Measurements from ENCODE around the gene UBE2F. TPM values are rescaled to one million over a fixed set of nuclear protein-coding genes. Genes with fewer than 3 reads are reported as not detected.

The UBE2F gene
- total RNA-seq, 1 experiment from 2014 or later, result 62.1 TPM

GRCh38 chr2:237980087-237980486, 13.3 kb downstream of the UBE2F start:
- Mint-ChIP-seq H3K4me1 (peaks cover 22 to 32% of the 10 kb centered on the region in 2 experiments), H3K36me3 (ENCODE audit: insufficient read depth in 1 of 3, low read depth in 3 of 3) (peaks cover 8 to 17% (median 10%) of the 10 kb centered on the region in 3 experiments; a peak in 6 of 7 replicates), H3K27ac (peak overlapping the region in 2 of 3 experiments; percentile 16 to 48; a peak in 2 of 7 replicates), H3K4me3 (no peak overlapping the region), H3K9me3 (peaks cover 0 to under 1% of the 10 kb centered on the region in 2 experiments; a peak in 2 of 5 replicates), H3K27me3 (ENCODE audit: low read depth) (no peaks in the 10 kb centered on the region; the same call in 1 of the 2 replicates)
- Histone ChIP-seq H3K27me3 (ENCODE audit: insufficient read depth, low read length) (no peaks in the 10 kb centered on the region), H3K9ac (ENCODE audit: extremely low read depth, insufficient read length, low read length) (no peak overlapping the region), H2BK15ac (ENCODE audit: low read depth, low read length) (no peak overlapping the region), H3T11ph (ENCODE audit: low read length) (no peak overlapping the region), H3K4me2 (ENCODE audit: insufficient read depth, insufficient read length, low read length) (no peak overlapping the region), H2AK5ac (ENCODE audit: insufficient read length, low read length) (no peak overlapping the region), H2BK12ac (ENCODE audit: insufficient read length, low read depth, low read length) (no peak overlapping the region), H4K20me1 (ENCODE audit: control insufficient read depth, insufficient read depth, insufficient read length) (peaks cover 3% of the 10 kb centered on the region), H3K14ac (ENCODE audit: insufficient read depth, low read length) (no peak overlapping the region), H3K18ac (ENCODE audit: insufficient read length, low read depth, low read length) (no peak overlapping the region), H3K23me2 (ENCODE audit: insufficient read length, low read depth, low read length, poor library complexity, severe bottlenecking) (no peaks in the 10 kb centered on the region), H2AFZ (ENCODE audit: low read length) (no peak overlapping the region), H3K56ac (ENCODE audit: insufficient read length, low read depth, low read length) (no peak overlapping the region), H3K79me1 (ENCODE audit: insufficient read depth, low read depth, low read length, poor library complexity, severe bottlenecking) (peaks cover 4% of the 10 kb centered on the region), H3K23ac (ENCODE audit: insufficient read length, low read depth, low read length) (no peak overlapping the region), H3K4me1 (ENCODE audit: insufficient read depth, low read length) (peaks cover 3% of the 10 kb centered on the region; the same call in 1 of the 2 replicates), H4K5ac (ENCODE audit: insufficient read length, low read depth, low read length) (no peak overlapping the region), H4K91ac (ENCODE audit: insufficient read length, low read depth, low read length) (no peak overlapping the region), H2BK120ac (ENCODE audit: low read depth, low read length, poor library complexity, severe bottlenecking) (no peak overlapping the region), H2BK20ac (ENCODE audit: low read depth, low read length, poor library complexity, severe bottlenecking) (no peak overlapping the region), H3K4ac (ENCODE audit: low read depth, low read length) (no peak overlapping the region), H3K27ac (ENCODE audit: insufficient read length, low read depth, low read length) (no peak overlapping the region), H3K79me2 (ENCODE audit: insufficient read depth, low read length) (peaks cover 8% of the 10 kb centered on the region; the same call in 1 of the 2 replicates), H4K8ac (replicated peaks; ENCODE audit: insufficient read length, low read depth, low read length) (no peak overlapping the region), H2BK5ac (ENCODE audit: insufficient read length, low read length) (no peak overlapping the region), H3K9me3 (ENCODE audit: control insufficient read depth, low read depth, low read length) (no peaks in the 10 kb centered on the region)
- no CpG with 5 or more reads among the region's 1 CpG for WGBS (ENCODE audit: extremely low coverage, insufficient read length, low lambda C conversion rate)
- no peak for TF ChIP-seq CTCF (conservative IDR thresholded peaks at IDR 0.05)
- DNase-seq, result no peak

Measured in H9 (cell line).